HG02938 (cell line): ENCODE data around the gene EIF4G3.

Experiments
- ATAC-seq: cut with Tn5 transposase; IDR thresholded peaks from one replicate; pipeline ENCODE4 v1.9.1; 2021; ENCODE audit warnings: mild to moderate bottlenecking, moderate library complexity; ENCODE audit not compliant: unreplicated experiment

Gene EIF4G3

DNA sequence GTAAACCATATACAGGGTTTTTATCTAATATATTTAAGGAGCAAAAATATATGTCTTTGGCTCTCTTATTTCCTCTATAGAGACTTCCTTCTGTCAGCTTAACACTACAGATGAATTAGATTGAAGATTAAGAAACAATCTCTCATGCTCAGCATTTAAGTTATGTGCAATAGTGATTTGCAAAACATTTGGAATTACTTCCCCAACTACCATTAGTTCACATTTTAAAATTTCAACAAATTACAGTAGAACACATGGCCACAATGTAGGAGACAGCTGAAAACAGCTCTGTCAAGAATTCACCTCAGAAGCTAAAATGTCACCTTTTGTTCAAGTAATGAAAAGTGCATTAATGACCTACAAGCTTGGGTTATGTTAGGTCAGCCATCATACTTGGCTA is 177.9 kb downstream of the EIF4G3 start:
- no peak for ATAC-seq

DNA sequence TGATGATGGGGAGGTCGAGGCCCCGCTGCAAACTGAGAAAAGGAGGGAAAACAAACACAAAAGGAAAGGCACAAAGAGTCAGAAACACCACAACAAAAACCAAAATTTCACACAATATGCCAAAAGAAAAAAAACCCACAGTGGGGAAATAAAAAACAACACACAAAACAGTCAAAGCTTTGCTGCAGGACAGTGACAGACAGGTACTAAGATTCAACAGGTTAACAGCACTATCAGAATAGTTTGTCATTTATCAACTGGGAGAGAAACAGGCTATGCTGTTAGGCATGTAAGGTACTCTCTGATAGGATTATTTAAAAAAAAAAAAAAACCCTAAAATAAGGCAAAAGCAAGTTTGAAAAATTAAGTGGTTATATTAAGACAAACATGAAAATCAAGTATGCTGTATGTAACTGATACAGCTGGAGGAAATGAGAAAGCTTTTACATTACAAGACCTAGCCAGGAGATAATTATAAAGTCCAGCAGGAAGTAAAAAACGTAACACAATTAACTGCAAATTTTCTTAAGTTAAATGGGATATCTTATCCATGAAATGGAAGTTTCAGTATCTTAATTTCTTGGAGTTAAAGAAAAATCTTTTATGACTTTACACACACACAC is 179.0 kb downstream of the EIF4G3 start:
- no peak for ATAC-seq

DNA sequence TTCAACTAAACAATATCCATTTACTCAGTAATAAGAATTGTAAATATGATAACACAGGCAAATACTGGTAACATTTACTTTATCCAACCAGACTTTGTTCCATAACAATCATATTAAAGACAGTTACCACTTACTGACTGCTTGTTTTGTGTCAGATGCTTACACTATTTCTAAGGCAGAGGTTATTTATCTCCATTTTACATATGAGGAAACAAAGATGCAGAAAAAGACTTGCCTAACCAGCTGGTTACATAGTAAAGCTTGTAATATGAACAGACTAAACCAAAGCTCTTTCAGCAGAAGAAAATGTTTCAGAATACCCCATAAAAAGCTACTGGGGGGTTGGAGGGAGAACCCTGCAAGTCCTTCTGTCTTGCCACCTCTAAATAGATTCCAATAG is 180.1 kb downstream of the EIF4G3 start:
- no peak for ATAC-seq

DNA sequence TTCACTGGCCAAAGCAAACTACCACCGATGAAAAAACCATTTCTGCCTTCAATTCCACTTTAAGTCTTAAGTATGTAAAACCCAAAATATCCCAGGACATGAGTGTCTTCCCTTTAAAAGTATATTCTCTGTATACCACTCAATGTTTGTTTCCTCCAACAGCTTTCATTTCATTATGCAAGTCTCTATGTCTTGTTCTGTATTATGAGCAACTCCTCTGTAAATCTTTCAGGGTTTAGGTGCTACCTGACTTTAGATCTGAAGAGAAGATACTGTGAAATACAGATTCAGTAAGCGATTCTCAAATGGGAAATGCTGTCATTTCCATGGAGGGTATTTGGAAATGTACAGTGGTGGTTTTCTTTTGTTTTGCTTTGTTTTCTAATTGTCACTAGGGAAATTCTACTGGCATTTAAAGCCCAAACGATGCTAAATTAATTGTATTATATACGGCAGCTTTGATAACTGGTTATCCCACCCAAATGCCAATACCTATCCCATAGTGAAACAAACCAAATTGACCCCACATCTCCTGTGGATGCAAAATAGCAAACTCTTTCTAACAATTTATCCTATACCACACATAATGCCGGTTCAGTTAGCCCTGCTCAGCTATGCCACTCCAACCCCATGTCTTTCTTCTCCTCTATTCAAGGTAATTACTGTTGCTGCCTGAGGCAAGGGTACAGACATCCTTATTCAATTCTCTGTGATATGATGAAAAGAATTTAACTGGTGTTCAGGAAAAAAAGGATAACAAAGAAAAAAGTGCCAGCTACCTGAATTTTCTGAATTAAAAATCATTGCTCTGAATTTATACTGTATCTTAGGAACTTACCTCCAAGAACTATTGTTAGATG is 182.8 kb downstream of the EIF4G3 start:
- no peak for ATAC-seq

DNA sequence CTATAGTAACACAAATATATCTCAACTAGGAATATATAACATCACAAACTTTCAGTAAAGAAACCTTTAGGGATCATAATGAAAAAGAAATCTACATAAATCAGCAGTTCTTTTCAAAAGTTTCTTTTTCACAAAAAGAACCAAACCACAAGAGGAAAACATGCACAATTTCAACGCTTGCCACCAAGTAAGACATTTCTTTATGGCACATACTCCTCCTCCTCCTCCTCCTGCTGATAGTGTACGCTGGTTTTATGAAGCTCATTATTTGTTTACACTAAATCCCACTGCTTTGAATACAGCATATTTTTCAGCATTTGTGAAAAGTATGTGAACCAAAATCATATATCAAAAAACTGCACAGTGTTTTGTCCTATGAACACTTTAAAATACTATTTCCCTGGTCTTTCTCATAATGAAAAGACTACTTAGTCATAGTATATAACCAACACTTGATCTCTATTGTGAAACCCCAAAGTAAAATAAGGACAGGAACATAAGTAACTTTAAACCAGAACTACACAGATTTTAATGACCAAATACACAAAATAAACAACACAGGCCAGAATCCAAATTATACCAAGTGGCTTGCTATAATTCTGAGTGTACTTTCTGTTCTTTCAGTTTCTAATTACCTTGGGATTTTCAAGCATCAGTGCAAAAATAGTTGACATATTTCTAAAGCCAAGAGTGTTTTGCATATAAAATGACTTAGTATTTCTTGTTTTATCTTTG is 184.2 kb downstream of the EIF4G3 start:
- ATAC-seq: no peak

DNA sequence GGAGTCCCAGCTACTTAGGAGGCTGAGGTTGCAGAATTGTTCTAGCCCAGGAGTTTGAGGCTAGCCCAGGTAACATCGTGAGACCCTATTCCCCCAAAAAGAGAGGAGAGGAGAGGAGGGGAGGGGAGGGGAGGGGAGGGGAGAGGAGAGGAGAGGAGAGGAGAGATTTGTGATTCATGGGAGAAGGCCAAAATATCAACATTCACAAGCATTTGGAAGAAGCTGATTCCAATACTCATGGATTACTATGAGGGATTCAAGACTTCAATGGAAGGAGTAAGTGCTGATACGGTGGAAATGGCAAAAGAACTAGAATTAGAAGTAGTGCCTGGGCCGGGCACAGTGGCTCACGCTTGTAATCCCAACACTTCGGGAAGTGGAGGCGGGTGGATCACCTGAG is 187.8 kb downstream of the EIF4G3 start:
- ATAC-seq: no peak

DNA sequence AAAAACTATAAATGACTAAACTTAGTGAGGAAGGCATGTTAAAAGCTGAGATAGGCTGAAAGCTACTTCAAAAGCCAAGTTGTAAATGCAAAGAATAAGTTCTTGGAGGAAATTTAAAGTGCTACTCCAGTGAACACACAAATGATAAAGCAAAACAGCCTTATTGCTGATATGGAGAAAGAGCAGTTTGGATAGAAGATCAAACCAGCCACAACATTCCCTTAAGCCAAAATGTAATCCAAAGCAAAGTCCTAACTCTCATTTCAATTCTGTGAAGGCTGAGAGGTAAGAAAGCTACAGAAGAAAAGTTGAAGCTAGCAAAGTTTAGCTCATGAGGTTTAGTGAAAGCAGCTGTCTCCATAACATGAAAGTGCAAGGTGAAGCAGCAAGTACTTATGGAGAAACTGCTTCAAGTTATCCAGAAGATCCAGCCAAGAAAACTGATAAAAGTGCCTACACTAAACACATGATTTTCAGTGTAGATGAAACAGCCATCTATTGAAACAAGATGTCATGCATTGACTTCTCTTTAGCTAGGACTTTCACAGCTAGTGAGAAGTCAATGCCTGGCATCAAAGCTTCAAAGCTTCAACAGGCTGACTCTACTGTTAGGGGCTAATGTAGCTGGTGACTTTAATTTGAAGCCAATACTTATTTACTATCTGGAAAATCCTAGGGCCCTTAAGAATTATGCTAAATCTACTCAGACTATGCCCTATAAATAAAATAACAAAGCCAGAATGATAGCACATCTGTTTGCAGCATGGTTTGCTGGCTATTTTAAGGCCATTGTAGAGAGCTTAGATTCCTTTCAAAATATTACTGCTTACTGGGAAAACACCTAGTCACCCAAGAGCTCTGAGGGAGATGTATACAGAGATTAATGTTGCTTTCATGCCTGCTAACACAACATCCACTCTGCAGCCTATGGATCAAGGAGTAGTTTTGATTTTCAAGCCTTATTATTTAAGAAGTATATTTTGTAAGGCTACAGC is 188.6 kb downstream of the EIF4G3 start:
- no peak for ATAC-seq

DNA sequence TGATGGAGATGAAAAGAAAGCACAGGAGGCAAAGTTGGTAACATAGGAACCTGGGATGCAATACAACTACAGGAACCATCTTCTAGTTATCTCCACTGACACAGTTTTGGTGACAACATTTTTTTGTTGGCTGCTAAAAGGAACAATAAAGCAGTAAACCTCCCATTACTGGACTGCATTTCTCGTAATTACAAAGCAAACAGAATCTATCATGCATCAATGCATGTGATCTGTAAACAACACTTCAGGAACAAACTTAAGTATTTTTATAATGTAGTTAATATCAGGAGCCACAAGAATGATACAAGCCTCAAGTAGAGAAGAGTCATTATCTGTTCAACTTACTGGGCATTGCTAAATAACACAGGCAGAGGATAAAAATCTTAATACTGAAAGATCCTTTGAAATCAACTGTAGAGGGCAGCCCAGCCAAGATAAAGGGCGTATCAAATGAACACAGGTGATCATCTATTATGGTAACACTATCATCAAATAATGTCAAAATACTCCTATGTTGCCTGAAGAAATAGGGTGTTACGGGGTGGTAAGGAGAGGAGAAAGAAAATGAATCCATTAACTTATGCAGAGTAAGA is 193.3 kb downstream of the EIF4G3 start:
- ATAC-seq: no peak

DNA sequence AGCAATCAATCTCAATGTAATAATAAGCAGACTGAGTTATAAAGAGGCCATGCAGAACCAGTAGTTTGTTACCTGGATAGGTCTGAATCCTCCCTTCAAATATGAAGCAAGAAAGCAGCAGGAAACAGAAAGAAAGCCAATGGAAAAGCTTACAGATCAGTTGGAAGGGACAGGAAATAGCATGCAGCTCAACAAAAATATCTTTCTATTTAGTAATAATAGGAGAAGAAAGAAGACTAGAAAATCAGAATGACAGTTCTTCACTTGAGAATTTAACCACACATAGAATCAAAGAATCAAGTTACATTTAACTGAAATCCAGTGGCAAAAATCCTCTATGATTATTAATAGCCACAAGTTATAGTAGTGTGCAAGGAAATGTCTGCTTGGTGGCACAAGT is 194.4 kb downstream of the EIF4G3 start:
- no peak for ATAC-seq

DNA sequence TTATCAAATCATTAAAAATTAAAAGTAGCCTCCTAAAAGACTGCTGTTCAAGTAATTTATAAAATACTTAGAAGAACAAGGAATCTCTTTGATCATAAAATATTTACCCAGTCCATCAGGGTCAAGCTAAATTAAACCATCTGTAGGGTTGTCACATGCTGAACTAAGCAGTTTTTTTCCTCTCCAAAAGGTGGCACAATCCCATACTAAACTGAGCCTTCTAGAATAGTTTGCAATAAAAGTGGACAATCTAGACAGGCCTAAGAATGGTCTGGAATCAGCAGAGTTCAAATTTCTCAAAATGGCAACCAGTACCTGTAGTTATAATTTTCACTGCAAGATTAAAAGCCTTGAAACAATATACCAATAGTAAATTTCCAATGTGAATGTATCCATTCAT is 194.8 kb downstream of the EIF4G3 start:
- no peak for ATAC-seq

DNA sequence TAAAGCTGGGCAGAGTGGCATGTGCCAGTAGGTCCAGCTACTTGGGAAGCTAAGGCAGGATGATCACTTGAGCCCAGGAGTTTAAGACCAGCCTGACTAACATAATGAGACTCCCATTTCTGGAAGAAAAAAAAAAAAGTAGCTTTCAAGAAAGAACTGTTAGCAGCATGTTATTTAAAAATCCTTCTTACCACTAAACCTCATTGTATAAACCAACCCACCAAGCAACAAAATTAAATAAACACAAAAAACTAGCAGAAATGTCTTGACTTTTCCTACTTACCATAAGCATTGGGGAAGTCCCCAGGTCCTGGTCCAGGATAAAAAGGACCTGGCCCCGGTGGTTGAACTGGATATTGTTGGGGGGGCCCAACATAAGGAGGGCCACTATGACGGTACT is 196.6 kb downstream of the EIF4G3 start:
- no peak for ATAC-seq

DNA sequence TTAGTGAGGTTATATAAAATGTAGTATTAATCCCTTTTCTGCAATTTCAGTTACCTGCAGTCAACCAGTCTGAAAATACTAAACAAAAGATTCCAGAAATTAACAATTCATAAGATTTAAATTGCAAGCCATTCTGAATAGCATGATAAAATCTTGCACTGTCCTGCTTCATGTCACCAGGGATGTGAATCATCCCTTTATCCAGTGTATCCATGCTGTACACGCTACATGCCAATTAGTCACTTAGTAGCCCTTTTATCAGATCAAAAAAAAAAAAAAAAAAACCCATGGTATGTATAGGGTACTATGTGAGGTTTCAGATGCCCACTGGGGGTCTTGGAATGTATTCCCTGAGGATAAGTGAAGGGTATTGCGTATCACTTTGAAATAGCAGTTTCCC is 198.3 kb downstream of the EIF4G3 start:
- ATAC-seq: no peak

DNA sequence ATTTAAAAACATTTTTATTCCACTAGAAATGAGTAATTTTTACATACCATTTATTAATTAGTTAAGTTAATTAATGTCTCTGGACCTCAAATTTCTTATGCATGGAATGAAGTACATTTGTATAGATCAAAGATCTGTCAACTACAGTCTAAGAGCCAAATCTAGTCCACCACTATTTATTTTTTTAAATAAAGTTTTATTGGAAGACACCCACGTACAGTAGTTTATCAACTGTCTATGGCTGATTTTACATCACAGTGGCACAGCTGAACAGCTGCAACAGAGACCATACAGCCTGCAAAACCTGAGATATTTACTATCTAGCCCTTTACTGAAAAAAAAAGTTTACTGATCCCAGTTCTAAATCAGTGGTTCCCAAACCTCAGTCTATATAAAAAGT is 201.0 kb downstream of the EIF4G3 start:
- ATAC-seq: no peak

DNA sequence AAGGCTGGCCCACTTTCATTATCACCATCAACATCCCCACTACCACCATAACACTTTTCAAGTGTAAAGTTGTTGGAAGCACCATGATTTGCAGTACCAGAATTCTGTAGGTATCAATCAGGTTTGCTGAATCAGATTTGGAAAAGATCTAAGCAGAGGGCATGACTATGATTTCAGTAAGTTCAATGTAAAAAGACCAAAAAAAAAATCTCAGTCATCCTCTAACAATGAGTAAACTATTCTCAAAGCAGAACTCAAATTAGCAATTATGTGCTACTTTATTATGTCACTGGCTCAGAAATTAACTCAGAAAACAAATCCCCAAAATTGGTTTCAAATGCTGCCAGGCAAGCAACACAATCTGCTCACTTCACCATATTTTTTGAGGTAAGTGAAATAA is 201.7 kb downstream of the EIF4G3 start:
- ATAC-seq: no peak

DNA sequence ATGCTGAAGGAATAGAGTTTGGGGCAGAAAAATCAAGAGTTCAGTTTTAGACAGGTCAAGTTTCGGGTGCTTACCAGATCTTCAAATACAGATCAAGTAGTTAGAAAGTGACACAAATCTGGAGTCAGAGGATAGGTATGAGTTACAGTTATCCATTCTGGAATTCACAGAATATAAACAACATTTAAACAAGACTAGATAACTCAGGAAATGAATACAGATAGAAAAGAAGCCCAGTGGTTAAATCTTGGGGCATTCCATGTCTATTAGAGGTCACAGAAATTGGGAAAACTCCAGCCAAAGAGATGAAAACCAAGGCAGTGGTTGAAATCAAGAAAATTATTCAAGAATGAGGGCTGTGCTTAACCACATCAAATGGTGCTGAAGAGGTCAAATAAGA is 202.6 kb downstream of the EIF4G3 start:
- ATAC-seq: no peak

DNA sequence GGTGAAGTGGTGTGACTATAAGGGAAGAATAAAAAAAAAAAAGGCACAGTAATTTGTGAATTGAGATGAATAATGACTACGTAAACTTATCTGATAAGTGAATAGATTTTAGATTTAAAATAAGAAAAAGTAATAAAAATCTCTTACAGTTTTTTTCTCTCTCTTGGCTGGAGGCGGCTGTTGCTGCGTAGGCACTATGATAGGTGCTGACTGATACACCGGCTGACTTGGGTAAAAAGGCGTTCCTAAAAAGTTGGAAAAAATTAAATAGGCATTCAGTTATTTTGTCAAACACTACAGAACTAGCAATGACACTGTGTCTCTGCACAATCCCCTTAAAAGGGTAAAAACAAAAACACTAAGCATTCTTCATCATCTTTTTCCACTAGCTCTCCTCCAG is 203.8 kb downstream of the EIF4G3 start:
- ATAC-seq: no peak

DNA sequence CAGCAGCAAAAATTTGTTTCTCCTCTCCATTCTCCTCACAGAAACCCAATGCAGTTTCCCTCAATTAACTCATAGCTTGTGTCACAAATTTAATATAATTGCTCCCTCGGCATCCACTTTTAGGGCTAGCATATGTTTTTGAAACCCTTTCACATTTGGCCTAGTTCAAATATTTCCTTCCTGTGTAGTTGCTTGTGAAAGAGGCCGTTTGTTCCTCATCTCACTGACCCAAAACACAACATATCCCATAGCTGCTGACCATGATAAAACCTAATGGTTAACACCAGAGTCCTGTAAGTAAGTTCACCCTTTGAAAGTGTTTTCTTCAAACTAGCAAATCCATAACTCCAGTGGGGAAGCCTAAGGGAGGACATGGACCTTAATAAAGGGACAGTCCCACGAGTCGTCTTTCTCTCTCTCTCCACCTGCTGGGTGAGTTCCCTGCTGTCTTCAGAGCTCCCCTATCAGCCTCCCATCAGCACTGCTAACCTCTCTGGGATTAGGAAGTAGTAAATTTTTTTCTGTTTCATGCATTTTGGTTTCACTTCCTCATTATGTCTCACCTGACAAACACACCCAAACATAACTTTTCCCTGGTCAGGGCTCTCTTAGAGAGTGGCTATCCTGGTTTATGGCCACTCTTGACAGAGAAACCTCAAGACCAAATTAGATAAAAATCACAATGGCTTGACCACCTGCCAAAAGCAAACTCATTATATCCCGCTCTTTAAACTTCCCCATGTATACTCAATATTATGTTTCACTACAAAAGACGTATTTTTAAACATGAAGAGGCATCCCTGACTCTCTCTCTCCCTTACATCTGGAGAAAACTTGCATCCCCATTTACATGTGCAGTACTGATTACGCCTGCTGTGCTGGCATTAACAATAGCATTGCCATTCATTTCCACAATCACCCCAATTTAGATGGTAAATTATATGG is 211.9 kb downstream of the EIF4G3 start:
- peak; percentile 81 for ATAC-seq

DNA sequence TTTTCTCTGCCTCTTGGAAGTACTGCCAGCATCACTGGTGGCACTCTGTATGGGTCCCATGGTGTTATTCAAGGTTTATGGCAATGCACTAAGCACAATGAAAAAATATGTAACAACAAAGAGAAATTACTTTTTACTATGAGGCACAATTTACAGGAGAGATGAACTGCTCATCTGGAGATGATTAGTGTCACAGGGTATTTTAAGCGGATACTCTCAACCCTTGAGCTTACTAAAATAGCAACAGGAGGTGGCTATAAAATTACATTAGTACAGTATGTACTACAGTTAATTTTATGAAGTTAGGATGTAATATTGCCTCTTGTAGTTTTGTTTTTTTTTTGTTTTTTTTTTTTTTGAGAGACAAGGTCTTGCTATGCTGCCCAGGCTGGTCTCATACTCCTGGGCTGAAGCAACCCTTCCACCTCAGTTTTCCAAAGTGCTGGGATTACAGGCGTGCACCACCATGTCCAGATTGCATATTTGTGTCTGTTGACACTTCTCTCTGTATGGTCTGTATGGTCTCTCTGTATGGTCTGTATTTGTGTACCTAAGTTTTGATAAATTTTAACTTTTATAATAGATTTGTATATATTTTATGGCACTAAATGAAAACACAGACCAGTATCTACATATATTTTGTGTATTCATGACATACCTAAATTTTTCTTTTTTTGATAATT is 214.0 kb downstream of the EIF4G3 start:
- no peak for ATAC-seq

DNA sequence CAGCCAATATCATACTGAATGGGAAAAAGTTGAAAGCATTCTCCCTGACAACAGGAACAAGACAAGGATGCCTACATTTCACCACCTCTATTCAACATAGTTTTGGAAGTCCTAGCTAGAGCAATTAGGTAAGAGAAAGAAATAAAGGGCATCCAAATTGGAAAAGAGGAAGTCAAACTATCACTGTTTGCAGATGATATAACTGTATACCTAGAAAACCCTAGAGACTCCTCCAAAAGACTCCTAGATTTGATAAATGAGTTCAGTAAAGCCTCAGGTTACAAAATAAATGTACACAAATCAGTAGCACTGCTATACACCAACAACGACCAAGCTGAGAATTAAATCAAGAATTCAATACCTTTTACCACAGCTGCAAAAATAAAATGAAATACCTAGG is 218.3 kb downstream of the EIF4G3 start:
- no peak for ATAC-seq
